Transverse colon (tissue), 4 donors: ENCODE data around the gene KIF5A. TPM values are rescaled to one million over a fixed set of nuclear protein-coding genes. Genes with fewer than 3 reads are reported as not detected.

ENCODE experiments used
- DNase-seq: peaks from one replicate; pipeline ENCODE4 v3.0.0-alpha.2; 2019
- H3K27ac ChIP-seq, 4 donors: fragments of 200-600 bp; sonication (generic); 2 replicates each; pipeline ENCODE4 v1.5.1; 2016 to 2018; ENCODE audit warnings: inconsistent platforms in 4 of 4
- H3K27me3 ChIP-seq: fragments of 200-600 bp; sonication (generic); 2 replicates; pipeline ENCODE4 v1.5.1; 2017; ENCODE audit warnings: inconsistent platforms
- H3K36me3 ChIP-seq, 4 donors: fragments of 200-600 bp; sonication (generic); 2 replicates each; pipeline ENCODE4 v1.5.1; 2017 to 2019; ENCODE audit warnings: inconsistent platforms in 4 of 4
- H3K4me1 ChIP-seq, 4 donors: fragments of 200-600 bp; sonication (generic); 2 replicates each; pipeline ENCODE4 v1.5.1; 2017 to 2020; ENCODE audit warnings: inconsistent platforms in 4 of 4
- H3K4me3 ChIP-seq, 4 donors: fragments of 200-600 bp; sonication (generic); 1 replicate in 1 of 4; 2 replicates in 3 of 4; pipeline versions ENCODE4 v1.5.1 to v1.6.1; 2017 to 2019; ENCODE audit warnings: inconsistent platforms in 4 of 4
- H3K9me3 ChIP-seq, 2 donors: fragments of 200-600 bp; sonication (generic); 2 replicates each; pipeline ENCODE4 v1.5.1; 2017 to 2019; ENCODE audit warnings: inconsistent platforms in 2 of 2
- CTCF ChIP-seq, 5 experiments: fragments of 200-600 bp in 3 of 5; fragments of 450-650 bp in 2 of 5; sonication (generic) in 3 of 5; IDR thresholded peaks; 1 replicate in 2 of 5; 2 replicates in 3 of 5; pipeline ENCODE4 v1.5.1; 2016 to 2017; ENCODE audit warnings: antibody characterized with exemption in 5 of 5, inconsistent platforms in 3 of 5, mild to moderate bottlenecking in 2 of 5, moderate library complexity in 1 of 5
- EP300 ChIP-seq: sonication (generic); formaldehyde crosslinking; IDR thresholded peaks from one replicate; pipeline ENCODE4 v1.6.1; 2017; ENCODE audit warnings: antibody characterized with exemption, low read depth
- POLR2A ChIP-seq: fragments of 450-650 bp; IDR thresholded peaks from one replicate; pipeline ENCODE4 v1.6.1; 2016; ENCODE audit warnings: antibody characterized with exemption, mild to moderate bottlenecking, moderate library complexity
- POLR2AphosphoS5 ChIP-seq, 3 donors: sonication (generic); formaldehyde crosslinking; IDR thresholded peaks; one replicate each; pipeline ENCODE4 v1.6.1; 2016; ENCODE audit warnings: antibody characterized with exemption in 3 of 3
- WGBS, 2 donors: methylation state at CpG; one replicate each; pipeline ENCODE4 v1.1.5; 2018; ENCODE audit warnings: low coverage in 1 of 2; 5-methylcytosine and 5-hydroxymethylcytosine counted together
- in situ Hi-C, 4 donors: fragments of 200-750 bp; cut with MboI; loops; one replicate each; pipeline versions ENCODE4 v1.15.0 to v1.15.1; 2017; ENCODE audit warnings: low sequenced_read_pairs in 3 of 4, low pct_ligation_motif_present in 1 of 4, low pct_unique_long_range_greater_than_20kb in 1 of 4
- intact Hi-C: fragments of 100-400 bp; cut with DNase I; formaldehyde crosslinking; loops from one replicate; pipeline ENCODE4 v1.15.1; 2023; ENCODE audit warnings: low total_unique reads
- total RNA-seq, 4 donors: library from RNA; depleted of rRNA; stranded (reverse); fragments of >200 nt; gene quantifications; one replicate each; pipeline ENCODE4 v1.1.0, GENCODE V29; 2016

KIF5A gene
- total RNA-seq, 4 donors from 2014 or later = 1.3 to 6.2 (median 1.6) TPM

GRCh38 chr12:57525615-57526383 is 24.0 kb upstream of the KIF5A start:
- Histone ChIP-seq H3K4me1 (peaks cover 22 to 42% (median 36%) of the 10 kb centered on the region in 4 donors), H3K27ac (no peak overlapping the region), H3K27me3 (no peaks in the 10 kb centered on the region), H3K9me3 (no peaks in the 10 kb centered on the region), H3K4me3 (no peak overlapping the region), H3K36me3 (peaks cover 0 to 39% (median 12%) of the 10 kb centered on the region in 4 donors)
- in situ Hi-C loops (no loop called here), intact Hi-C loops (no loop called here)
- WGBS, 2 donors = 86% methylated on average over 4 to 16 of the region's 16 CpGs
- no peak for DNase-seq
- TF ChIP-seq EP300 (no peak), POLR2A (no peak), POLR2AphosphoS5 (IDR thresholded peaks at IDR 0.05) (no peak), CTCF (IDR thresholded peaks at IDR 0.05) (no peak)

- Histone ChIP-seq H3K27me3 (no peaks in the 10 kb centered on the region), H3K4me3 (no peak overlapping the region), H3K4me1 (peaks cover 14 to 34% (median 28%) of the 10 kb centered on the region in 4 donors), H3K9me3 (no peaks in the 10 kb centered on the region), H3K36me3 (peaks cover 0 to 46% (median 16%) of the 10 kb centered on the region in 4 donors), H3K27ac (no peak overlapping the region)
- TF ChIP-seq EP300 = no peak
- no peak for TF ChIP-seq POLR2A
- TF ChIP-seq CTCF (IDR thresholded peaks at IDR 0.05) = no peak
- no peak for TF ChIP-seq POLR2AphosphoS5 (IDR thresholded peaks at IDR 0.05)
- intact Hi-C loops (no loop called here), in situ Hi-C loops (no loop called here)
- 78 to 83% methylated on average over 2 to 4 of the region's 4 CpGs for WGBS, 2 donors
- no peak for DNase-seq
Observed at GRCh38 chr12:57526477-57527126, 23.2 kb upstream of the KIF5A start.

- intact Hi-C loops = no loop called here
- H3K36me3 ChIP-seq = peaks cover 0 to 52% (median 19%) of the 10 kb centered on the region in 4 donors
Observed at GRCh38 chr12:57527184-57527583, 22.7 kb upstream of the KIF5A start.

More at GRCh38 chr12:57527184-57527583, 22.7 kb upstream of the KIF5A start:
- TF ChIP-seq EP300 (no peak), CTCF (IDR thresholded peaks at IDR 0.05) (no peak), POLR2A (no peak), POLR2AphosphoS5 (IDR thresholded peaks at IDR 0.05) (no peak)
- Histone ChIP-seq H3K27ac (no peak overlapping the region), H3K27me3 (no peaks in the 10 kb centered on the region), H3K4me1 (peaks cover 13 to 29% (median 23%) of the 10 kb centered on the region in 4 donors), H3K4me3 (no peak overlapping the region), H3K9me3 (no peaks in the 10 kb centered on the region)
- 50 to 76% methylated on average over 1 to 5 of the region's 5 CpGs for WGBS, 2 donors
- no peak for DNase-seq
- in situ Hi-C loops = no loop called here
